ENCODE measurements around the gene PDE4D. TPM values are rescaled to one million over a fixed set of nuclear protein-coding genes. Genes with fewer than 3 reads are reported as not detected.

PDE4D gene
- total RNA-seq, 1 experiment from 2014 or later, result 3.3 TPM

- Mint-ChIP-seq H3K4me1 (peaks cover 64% of the 10 kb centered on the region), H3K9me3 (peaks cover 8% of the 10 kb centered on the region), H3K36me3 (peaks cover 3% of the 10 kb centered on the region), H3K27me3 (ENCODE audit: low read depth) (no peaks in the 10 kb centered on the region), H3K4me3 (no peak overlapping the region), H3K27ac (peak overlapping the region; percentile 39; the same call in 1 of the 2 replicates)
- POLR2A ChIA-PET, result no interaction called here
- ATAC-seq (no peak), DNase-seq (ENCODE audit: low spot score) (no peak)
- no peak for TF ChIP-seq ATF6 (CRISPR knock-in tag; IDR thresholded peaks at IDR 0.05)
- TF ChIP-seq PREB (CRISPR knock-in tag; IDR thresholded peaks at IDR 0.05; ENCODE audit: borderline replicate concordance), result no peak
- no peak for TF ChIP-seq MAX (CRISPR knock-in tag; IDR thresholded peaks at IDR 0.05)
- no peak for TF ChIP-seq EMX1 (CRISPR knock-in tag; IDR thresholded peaks at IDR 0.05)
- TF ChIP-seq ZNF423 (CRISPR knock-in tag; IDR thresholded peaks at IDR 0.05), result no peak
- no peak for TF ChIP-seq CTCF (IDR thresholded peaks at IDR 0.05)
- TF ChIP-seq RELA (CRISPR knock-in tag; IDR thresholded peaks at IDR 0.05; ENCODE audit: borderline replicate concordance), result no peak
- TF ChIP-seq ZBTB43 (CRISPR knock-in tag; IDR thresholded peaks at IDR 0.05), result no peak
- no peak for TF ChIP-seq AR (CRISPR knock-in tag; IDR thresholded peaks at IDR 0.05)
- no peak for TF ChIP-seq PRDM15 (CRISPR knock-in tag; IDR thresholded peaks at IDR 0.05)
- TF ChIP-seq IRF2 (CRISPR knock-in tag; IDR thresholded peaks at IDR 0.05; ENCODE audit: borderline replicate concordance, low read depth), result no peak
- no peak for TF ChIP-seq ZNF263 (CRISPR knock-in tag; IDR thresholded peaks at IDR 0.05; ENCODE audit: low read depth)
- CTCF ChIA-PET, result interaction anchor here (1.3 to 3.8 kb wide), 3 partner anchors 107 to 116 kb away, joined by 6 to 33 read pairs (median 16); no protein-coding TSS in a partner anchor
These were observed 890.4 kb downstream of the PDE4D start for GRCh38 chr5:59003124-59003523.
